Fibroblast of pulmonary artery (primary cell): ENCODE data around the gene AP5S1.

Experiments
- DNase-seq: peaks from one replicate; pipeline ENCODE4 v3.0.0-alpha.2; 2010; ENCODE audit warnings: low read depth
- H3K4me3 ChIP-seq: replicated peaks from 2 replicates; pipeline ENCODE4 v1.5.1; 2011; ENCODE audit warnings: low read depth, mild to moderate bottlenecking, control low read depth, low read length, moderate library complexity
- TF ChIP-seq, protein P1 (sequence below): IDR thresholded peaks from 2 replicates; pipeline ENCODE4 v1.5.1; 2011; ENCODE audit warnings: mild to moderate bottlenecking, control low read depth, low read length, inconsistent platforms; ENCODE audit errors: missing control alignments

Gene AP5S1

DNA sequence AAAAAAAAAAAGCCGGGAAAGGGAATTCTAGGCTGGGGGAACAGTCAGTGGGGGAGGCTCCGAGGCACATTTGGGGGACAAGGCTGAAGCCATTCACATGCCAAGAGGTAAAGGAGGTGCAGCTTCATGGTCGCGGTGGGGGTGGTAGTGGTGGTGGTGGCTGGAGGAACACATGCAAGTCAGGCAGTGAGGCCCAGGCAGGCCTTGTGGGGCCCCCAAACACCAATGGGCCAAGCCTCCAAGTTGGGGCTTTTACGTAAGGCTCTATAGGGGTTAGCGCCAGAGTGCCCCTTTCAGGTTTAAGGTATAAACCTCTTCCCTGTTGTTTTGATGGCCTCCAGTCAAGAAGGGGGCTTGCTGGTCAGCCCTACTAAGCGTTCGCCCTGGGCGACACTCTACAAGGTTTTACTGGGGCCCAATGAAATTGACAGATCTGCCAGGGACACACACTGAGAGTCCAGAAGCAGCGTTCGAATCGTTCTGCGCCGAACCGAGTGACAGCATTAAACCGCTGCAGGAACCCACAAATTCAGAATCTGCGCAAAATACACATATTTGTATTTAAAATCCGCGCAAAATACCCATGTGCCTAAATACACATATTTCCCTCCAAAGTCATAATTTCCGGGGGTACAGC lies 818 bp upstream of the AP5S1 start:
- TF ChIP-seq, protein P1, sequence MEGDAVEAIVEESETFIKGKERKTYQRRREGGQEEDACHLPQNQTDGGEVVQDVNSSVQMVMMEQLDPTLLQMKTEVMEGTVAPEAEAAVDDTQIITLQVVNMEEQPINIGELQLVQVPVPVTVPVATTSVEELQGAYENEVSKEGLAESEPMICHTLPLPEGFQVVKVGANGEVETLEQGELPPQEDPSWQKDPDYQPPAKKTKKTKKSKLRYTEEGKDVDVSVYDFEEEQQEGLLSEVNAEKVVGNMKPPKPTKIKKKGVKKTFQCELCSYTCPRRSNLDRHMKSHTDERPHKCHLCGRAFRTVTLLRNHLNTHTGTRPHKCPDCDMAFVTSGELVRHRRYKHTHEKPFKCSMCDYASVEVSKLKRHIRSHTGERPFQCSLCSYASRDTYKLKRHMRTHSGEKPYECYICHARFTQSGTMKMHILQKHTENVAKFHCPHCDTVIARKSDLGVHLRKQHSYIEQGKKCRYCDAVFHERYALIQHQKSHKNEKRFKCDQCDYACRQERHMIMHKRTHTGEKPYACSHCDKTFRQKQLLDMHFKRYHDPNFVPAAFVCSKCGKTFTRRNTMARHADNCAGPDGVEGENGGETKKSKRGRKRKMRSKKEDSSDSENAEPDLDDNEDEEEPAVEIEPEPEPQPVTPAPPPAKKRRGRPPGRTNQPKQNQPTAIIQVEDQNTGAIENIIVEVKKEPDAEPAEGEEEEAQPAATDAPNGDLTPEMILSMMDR = no peak
- no peak for DNase-seq
- H3K4me3 ChIP-seq = peak overlapping the region; percentile 71

DNA sequence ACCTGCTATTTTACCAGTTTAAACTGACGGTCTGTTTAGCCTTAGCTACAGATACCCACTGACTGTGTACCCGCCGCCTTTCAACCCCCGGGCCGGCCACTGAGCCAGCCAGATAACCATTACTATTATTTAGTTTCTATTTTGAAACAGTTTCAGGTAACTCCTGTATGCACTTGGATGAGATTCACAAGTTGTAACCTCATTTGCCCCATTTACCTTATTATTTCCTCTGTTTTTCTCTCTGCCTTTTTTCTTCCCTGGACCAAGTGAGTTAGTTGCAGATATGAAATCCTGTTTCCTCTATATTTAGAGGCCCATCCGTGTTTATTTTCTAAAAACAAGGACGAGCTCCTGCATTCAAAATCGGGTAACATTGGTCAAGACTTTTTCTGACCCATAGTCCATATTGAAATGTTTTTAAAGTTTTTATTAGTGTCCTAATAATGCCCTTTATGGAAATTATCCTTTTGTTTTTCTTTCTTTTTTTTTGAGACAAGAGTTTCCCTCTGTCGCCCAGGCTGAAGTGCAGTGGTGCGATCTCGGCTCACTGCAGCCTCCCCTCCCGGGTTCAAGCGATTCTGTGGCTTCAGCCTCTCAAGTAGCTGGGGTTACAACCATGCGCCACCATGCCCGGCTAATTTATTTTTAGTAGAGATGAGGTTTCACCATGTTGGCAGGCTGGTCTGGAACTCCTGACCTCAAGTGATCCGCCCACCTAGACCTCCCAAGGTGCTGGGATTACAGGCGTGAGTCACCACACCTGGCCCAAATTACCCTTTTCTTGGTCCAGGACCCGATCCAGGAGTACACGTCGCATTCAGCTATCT lies 767 bp downstream of the AP5S1 start:
- H3K4me3 ChIP-seq = peak overlapping the region; percentile 71
- DNase-seq = no peak
- TF ChIP-seq, protein P1 = no peak

DNA sequence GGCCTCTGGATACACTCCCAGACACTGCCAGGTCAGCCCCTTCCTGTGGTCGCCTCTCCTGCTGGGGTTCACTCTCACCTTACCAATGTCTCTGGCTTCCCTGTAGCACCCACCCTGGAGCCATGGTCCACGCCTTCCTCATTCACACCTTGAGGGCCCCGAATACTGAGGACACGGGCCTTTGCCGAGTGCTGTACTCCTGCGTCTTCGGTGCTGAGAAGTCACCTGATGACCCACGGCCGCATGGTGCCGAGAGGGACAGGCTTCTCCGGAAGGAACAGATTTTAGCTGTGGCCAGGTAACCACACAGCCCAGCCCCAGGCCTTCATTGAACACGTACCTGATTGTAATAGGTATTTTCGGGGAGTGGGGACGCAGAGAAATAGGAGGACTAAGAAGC lies 1.6 kb downstream of the AP5S1 start:
- H3K4me3 ChIP-seq = no peak overlapping the region
- TF ChIP-seq, protein P1 = no peak
- DNase-seq = no peak

DNA sequence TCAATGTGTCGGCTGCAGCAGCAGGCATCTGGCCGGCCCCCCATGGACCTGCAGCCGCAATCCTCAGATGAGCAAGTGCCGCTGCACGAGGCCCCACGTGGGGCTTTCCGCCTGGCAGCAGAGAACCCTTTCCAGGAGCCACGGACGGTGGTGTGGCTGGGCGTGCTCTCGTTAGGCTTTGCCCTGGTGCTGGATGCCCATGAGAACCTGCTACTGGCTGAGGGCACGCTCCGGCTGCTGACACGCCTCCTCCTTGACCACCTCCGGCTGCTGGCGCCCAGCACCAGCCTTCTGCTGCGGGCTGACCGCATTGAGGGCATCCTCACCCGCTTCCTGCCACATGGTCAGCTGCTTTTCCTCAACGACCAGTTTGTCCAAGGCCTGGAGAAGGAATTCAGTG lies 3.5 kb downstream of the AP5S1 start:
- DNase-seq = no peak
- H3K4me3 ChIP-seq = no peak overlapping the region
- TF ChIP-seq, protein P1 = no peak

DNA sequence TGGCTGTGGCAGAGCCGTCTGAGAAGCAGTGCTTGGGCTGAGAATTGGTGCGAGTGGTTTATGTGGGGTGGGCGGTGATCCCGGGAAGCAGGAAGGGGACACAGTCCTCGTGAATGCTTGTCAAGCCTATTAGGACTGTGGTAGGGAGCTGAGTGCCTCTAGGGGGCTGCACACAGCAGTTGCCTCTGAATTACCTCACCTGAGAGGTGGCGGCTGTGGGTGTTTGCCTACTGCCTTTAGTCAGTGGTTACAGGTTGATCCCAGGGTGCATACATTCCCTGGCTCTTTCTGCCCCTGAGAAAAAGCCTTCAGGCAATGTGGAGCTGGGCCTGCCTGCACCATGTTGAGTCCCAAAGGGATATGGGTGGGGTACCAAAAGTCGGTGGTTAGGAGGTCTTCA lies 5.2 kb downstream of the AP5S1 start:
- TF ChIP-seq, protein P1 = no peak
- no peak for DNase-seq
- H3K4me3 ChIP-seq = no peak overlapping the region

DNA sequence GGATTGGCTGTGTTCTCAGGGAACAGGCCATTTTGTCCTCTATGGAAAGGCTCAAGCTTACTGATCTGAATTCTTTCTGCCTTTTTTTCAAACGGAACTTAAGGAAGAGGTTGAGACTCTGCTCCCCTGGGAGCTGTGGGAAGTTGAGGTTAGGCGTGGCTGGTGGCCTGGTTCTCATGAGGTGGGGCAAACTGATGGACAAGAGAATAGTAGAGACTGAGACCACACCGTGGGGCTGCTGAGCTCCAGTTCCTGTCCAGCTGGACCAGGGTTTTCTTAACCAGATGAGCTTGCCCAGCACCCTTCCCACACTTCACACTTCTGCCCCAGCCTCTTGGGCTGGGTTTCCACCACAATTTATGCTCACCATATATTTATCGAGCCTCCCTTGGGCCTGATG lies 6.1 kb downstream of the AP5S1 start:
- TF ChIP-seq, protein P1 = no peak
- no peak overlapping the region for H3K4me3 ChIP-seq
- DNase-seq = no peak
